Putamen (tissue), 1 donor: ENCODE results near the gene MAP4K3.

Experiments
- DNase-seq: peaks from one replicate; pipeline ENCODE4 v3.0.0-alpha.2; 2016; ENCODE audit warnings: low spot score

MAP4K3 gene

DNA sequence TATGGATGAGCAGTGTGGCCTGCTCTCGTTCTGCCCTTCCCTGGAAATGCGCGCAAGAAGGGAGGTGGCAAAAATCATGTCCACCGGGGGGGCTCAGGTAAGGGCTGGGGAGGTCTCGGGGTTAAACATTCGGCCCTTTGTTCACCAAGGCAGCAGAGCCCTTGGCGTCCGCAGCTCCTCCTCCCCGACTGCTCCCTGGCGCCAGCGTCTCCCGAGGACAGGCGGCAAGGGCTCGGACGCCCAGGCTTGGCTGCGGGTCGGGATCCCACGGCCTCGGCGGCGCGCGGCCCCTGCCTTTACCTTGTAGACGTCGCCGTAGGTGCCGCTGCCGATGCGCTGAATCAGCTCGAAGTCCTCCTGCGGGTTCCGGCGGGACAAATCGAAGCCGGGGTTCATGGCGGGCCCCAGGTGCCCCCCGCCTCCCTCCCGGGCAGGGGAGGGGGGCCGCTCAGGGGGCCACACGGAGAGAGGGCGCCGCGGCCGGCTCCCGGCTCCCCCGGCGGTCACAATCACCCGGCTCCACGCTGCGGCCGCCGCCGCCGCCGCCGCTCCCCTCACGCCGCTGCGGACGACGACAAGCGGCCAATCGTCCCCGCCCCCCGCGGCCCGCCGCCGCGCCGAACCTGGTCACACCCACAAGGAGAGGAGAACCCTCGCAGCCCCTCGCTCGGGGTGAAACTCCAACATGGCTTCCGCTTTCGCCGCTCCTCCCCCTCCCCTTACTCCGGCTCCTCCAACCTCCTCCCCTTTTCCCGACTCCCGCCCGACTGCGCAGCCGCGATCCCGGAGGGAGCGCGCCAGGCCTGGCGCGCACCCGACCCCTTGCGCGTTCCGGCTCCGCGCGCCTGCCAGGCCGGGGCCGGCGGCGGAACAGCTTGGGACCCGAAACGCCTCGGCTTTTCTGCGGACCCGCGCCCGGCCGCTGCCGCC is at the start of gene MAP4K3:
Gene MAP4K3, minus strand, starts transcription at position 694 of the 930 bp plus-strand sequence. Its CDS starts 298 bp downstream, at position 396.
- peak; percentile 92 for DNase-seq

DNA sequence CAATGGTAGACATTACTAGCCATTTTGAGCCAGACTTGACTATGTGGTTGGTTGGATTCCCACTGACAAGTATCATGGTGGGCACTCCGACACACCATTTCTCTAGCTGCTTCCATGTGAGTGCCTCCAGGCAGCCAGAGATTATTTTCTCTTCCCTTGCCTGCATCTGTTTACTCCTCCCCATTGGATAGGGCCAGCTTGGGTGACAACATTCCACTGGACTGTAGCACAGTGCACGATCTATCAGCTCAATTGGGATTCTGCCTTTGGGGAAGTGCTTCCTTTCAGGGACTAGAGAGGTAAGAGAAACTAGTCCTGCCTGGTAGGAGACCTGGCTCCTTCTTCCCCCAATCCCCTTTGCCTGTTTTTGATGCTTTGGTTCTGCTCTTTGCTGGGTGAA is 49.0 kb upstream of the MAP4K3 start:
- no peak for DNase-seq

DNA sequence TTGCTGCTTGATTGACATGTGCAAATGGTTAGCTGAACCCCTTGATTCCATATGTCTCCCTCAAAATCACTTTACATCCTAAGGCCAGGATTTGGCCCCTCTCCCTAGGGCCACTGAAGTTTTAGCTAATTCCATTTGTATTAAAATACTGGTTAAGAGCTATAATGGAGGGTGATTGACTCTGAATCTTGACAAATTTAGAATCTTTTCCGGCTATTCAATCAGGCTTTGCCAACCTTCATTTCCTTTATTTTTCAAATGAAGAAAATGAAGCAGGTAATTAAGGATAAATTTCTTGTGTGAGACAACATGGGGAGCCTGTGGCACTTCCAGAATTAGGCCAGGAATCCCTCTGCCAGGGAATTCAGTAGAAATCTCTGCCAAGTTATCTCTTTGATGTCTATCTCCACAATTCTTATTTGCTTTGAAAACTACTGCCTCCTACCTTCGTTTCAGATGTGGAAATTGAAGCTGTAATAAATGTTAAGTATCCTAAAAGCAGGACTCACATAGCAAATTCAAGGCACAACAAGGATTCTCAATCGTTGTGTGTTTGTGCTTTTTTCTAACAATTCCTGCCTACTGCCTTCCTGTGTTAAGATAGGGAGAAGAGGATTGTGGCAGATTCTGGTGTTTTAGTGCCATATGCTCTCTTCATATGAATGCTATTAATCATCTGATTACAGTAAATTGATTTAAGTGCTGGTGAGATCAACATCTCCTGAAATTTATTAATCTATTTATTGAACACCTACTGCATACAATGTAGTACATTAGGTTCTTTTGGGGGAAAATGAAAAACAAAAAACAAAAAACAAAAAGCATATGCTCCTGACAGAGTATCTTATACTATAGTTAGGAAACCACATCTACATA is 47.8 kb upstream of the MAP4K3 start:
- DNase-seq, result no peak

DNA sequence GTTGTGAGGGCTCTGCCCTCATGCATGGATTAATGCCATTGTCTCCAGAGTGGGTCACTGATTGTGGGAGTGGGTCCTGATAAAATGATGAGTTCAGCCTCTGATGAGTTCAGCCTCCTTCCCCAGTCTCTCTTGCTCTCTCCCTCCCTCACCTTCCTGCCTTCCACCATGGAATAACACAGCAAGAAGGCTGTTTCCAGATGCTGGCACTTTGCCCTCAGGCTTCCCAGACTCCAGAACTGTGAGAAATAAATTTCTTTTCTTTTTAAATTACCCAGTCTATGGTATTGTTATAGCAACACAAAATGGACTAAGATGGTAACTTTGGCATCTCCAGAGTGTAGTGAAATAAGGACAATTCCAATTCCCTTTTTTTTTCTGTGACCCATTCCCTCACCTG is 47.1 kb upstream of the MAP4K3 start:
- DNase-seq, result no peak

DNA sequence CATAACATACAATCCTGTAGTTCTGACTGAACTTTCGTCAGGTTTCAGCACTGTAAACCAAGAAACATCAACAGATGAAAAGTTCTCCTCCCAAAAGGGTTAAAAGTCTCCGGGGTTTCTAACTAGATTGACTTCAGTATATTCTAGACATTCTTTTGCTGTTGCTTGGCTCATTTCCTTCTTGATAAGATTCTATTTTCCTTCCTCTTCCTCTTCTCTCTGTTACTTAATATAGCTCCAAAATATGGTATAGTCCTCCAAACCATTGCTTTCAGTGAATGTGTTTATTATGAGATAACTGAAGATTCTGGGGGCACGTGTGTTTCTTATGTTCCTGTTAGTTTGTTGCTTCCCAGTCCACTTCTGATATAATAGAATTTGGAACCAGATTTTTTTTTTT is 46.4 kb upstream of the MAP4K3 start:
- DNase-seq, result no peak

DNA sequence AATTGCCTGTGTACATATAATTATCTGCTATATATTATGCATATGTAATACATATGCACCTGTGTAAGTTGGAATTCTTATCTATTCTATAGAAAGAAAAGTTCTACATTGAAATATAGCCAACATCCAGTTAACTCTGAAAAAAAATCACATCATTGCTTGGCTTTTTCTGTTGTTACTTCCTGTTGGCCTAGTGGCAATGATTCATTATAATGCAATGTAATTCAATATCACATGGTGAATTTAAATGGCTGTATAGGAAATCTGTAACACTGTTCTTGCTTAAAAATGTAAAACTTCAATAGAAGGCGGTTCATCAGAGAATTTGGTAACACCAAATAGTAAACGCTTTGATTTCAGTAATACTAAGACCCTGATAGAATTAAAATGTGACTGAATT is 44.5 kb upstream of the MAP4K3 start:
- DNase-seq, result no peak

DNA sequence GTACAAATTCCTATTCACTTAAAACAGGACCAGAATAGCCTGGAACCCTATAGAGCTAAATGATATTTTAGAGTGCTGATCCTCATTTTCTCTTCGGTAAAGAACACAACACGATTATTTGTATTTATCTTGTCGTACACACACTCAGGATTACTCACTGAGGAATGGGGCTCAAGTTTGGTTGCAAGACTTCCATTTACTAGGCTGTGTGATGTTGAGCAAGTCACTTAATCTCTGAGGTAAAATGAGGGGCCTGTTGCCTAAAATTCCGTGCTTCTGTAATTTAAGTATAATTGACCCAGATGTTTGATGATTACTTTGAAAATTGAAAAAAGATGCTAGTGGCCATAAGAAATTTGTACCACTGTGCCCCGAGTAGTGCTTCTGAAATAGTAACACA is 42.6 kb upstream of the MAP4K3 start:
- DNase-seq, result no peak

DNA sequence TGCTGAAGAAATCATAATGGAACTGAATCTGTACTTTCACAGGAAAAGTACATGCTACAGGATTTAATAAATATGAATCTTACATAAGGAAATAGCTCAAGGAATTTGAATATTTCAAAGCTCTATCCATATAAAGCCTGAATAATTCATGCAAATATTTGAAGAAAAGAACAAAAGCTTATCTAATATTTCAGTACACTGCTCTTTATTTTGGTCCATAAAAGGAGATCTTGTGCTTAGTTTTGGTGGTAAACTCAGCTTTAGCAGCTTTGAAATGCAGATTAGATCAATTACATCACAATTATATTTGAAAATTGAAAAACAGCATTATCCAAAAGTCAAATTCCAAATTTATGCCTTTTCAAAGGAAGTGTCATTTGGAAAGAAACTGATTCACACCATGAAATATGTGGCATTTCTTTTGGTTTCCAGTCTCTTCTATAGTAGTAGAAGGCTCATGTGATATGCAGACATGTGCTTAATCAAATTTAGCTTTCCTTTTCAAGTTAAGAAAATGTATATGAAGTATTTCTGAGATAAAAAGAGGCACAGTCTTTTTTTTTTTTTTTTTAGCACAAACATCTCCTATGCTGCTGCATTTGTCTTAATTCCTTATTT is 42.1 kb upstream of the MAP4K3 start:
- DNase-seq, result no peak

DNA sequence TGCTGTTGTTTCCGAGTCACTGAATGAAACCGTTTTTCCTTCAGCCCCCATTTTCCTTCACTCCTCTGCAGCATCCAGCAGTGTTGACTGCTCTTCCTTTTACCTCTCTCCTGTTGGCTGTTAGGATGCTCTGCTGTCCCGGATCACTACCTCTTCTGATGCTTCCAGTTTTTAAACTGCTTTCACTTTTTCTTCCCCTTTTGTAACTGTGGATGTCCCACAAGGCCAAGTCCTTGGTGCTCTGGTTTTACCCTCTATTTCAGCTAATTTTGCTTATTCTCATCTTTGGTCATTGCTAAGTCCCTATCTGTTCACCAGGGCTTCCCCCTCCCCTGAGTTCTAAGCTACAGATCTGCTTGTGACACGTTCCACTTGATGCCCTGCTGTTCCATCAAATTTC is 39.4 kb upstream of the MAP4K3 start:
- no peak for DNase-seq

DNA sequence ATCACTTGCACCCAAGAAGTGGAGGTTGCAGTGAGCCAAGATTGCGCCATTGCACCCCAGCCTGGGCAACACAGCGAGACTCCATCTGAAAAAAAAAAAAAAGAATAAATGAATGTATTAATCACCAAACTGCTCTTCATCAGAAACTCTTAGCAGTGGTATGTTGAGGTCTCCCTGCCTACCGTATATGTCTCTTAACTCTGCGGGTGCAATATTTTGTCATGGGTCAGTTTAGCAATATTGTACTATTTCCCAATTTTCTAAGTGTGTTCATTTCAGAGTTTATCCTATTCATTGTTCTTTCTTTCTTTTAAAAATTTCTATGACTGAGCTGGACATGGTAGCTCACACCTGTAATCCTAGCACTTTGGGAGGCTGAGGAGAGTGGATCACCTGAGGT is 37.9 kb upstream of the MAP4K3 start:
- no peak for DNase-seq

DNA sequence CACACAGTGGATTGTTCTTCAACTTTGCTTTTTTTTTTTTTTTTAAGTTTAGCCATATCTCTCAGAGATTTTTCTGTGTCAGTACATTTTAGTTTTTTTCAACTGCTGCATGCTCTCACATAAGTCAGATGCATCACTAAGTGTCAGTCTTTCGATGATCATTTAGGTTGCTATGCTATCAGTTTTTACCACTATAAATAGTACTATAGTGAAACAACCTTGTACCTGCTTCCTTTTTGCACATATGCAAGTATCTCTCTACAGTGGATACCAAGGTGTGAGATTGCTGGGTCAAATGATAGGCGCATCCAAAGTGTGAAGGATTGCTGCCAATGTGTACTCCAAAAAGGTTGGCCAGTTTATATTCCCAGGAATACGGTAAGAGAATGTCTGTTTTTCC is 33.5 kb upstream of the MAP4K3 start:
- no peak for DNase-seq

DNA sequence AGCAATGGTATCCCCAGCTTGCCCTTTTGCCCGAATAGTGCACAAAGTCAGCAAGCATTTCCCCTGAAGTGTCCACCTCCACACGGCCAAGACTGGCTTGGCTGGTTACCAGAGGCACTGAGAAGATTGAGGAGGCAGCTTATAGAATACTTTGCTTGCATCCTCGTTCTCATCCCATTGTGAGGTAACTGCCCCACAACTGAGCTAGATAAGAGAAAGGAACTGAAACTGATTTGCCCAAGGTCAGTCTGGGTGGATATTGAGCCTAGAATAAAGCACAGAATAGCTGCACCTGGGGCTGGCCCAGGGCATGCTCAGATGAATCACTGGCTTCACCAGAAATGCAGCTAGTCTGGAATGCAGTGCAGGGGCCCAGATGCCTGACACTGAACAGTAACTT is 32.7 kb upstream of the MAP4K3 start:
- DNase-seq, result no peak

DNA sequence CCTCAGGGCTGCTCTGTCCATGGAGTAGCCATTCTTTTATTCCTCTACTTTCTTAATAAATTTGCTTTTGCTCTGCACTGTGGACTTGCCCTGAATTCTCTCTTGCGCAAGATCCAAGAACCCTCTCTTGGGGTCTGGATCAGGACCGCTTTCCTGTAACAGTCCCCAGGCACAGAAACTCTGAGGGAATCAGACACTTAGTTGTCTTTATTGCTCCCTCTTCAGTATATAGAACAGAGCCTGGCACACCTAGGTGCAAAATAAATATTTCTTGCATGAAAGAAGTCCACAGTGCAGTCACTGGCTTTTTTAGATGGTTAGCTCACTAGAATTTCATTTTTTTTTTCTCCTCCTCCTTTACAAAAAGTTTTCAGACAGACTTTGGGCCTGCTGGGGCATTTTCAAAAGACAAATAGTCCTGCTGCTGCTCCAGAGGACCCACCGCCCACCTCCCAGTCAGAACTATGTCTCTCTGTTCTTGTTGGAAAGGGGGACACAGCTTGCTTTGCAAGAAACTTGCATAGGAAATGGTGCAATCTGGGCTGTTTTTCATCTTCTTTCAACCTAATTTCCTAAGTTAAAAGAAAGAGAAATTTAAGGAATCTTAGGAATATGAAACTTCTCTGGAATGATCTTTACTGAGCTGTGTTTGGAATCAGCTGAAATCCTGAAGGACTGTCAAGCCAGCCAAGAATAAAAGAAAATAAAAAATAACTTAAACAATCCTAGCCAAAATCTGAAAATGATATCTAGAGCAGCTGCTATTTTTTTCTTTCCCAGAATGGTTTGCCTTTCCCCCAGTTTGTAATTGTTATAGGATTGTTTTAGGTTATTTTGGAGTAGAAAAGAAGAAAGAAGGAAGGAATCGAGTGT is 31.7 kb upstream of the MAP4K3 start:
- no peak for DNase-seq

DNA sequence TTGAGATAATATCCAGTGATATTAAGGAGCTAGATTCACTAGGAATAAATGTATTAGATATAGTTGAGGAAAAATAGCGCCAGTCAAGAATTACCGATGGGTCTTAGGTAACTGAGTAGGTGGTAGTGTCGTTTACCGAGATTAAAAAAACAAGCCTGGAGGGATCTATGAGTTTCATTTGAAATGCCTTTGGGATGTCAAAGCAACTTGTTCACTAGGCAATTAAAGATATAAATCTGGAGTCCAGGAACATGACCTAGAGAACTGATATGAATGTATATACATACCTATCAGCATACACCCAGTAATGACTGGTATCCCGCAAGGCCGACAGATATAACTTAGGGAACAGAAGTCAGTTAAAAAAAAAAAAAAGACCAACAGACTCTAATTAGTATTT is 29.2 kb upstream of the MAP4K3 start:
- DNase-seq, result no peak

DNA sequence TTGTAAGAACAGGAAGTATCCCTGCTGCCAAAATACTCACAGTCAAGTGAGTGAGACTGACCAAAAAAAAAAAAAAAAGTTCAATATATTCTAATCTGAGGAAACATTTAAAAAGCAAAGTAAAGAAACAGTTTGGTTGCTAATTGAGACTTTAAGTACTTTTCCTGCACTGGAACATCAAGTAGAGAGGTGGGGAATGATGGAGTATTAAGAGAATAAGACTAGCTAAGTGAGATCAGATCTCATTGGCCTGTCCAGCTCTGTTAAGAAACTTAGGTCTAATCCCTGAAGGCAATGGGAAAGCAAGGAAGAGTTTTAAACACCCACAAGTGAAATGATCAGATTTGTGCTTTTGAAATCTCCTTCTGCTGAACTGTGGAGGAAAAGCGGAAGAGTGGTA is 27.8 kb upstream of the MAP4K3 start:
- DNase-seq, result no peak

DNA sequence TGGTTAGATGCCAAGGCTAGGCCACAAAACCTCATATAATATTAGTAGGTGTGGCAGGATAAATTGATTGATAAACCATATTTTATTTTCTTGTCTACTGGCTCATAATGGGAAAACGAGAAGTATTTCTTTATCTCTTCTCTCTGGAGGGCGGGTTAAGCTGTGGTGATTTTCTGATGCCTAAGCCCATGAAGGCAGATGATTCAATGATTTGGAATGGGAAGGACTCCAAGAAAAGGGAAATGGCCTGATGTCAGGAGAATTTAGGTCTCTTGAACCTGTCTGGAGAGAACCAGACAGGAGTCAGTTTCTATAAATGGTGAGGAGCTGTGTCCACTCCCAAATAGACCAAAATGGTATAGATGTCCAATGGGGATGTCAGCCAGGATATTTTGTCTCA is 18.7 kb upstream of the MAP4K3 start:
- no peak for DNase-seq

DNA sequence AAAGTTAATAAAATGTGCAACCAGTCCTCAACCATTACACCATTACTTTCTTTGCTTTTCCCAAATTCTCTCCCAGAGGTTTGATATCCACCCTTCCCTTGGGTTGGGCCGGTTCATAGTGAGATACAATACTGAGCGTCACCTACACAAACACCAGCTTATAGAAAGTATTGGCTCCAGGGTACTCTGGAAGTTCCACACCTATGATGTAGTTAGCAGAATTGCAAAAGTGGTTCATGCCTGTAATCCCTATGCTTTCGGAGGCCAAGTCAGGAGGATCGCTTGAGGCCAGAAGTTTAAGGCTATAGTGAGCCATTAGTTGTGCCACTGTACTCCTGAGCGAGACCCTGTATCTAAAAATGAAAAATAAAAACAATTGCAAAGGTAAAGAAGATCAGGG is 15.3 kb upstream of the MAP4K3 start:
- DNase-seq, result no peak

DNA sequence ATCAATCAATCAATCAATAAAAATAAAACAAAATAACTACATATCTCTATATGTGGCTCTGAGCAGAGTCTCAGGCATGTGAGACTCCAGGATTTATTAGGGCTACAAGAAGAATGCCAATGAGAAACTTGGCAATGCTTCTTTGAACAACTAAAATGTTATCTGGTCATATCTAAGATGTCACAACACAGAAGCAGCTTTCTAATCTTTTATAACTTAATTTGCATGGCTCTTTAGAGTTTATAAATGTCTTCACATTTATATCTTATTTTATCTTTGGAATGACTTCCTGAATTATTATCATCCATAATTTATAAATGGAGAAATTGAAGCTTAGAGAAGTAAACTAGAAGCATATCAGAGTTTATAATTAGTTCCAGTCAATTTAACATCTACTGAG is 14.9 kb upstream of the MAP4K3 start:
- no peak for DNase-seq

DNA sequence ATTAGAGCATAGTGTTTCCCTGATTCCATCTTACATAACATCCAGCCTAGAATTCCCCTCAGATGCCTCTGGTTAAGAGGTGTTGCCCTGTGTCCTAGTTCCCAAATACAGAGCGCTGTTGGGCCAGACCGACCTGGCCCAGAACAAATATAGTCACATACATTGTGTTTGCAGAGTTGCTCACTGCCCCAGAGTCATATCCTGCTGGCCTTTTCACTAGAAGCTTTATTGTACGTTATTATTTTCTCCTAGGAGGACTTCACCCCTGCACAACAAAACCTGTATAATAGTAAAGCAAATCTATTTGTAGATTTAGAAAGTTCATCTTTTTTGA is 11.1 kb upstream of the MAP4K3 start:
- no peak for DNase-seq

DNA sequence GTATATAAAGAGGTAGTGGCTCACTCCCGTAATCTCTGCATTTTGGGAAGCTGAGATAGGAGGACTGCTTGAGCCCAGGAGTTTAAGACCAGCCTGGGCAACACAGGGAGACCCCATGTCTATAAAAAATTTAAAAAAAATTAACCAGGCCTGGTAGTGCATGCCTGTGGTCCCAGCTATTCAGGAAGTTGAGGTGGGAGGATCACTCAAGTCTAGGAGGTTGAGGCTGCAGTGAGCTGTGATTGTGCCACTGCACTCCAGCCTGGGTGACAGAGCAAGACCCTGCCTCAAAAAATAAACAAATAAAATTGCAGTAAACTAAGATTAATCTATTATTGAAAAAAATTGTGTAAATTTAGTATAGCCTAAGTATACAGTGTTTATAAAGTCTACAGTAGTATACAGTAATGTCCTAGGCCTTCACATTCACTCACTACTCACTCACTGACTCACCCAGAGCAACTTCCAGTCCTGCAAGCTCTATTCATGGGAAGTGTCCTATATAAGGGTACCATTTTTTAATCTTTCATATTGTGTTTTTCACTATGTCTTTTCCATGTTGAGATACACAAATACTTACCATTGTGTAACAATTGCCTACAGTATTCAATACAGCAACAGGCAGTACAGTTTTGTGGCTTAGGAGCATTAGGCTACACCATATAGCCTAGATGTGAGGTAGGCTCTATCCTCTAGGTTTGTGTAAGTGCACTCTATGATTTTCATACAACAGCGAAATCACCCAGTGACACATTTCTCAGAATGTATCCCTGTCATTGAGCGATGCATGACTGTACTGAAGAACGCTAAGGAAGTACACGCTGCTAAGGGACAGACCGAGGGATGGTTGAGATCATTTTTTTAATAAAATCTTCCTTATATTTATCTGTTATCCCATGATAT is 10.4 kb upstream of the MAP4K3 start:
- no peak for DNase-seq

DNA sequence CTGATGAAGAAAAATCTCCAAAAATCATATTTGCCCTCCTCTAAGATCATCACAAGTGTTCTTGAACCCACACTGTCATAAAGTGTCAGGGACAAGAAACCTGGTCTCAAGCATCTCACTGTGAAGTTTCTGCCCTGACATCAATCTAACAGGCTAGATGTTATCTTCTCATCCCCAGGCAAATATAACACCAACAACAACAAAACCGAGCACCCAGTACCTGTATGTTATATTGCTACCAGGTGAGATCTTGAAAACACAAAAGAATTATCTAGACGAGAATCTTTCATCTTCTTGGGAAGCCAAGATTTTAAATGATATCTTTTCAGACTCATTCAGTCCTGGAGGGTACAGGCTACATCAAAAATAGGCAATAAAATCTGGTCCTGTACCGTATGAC is 8.8 kb upstream of the MAP4K3 start:
- DNase-seq, result no peak
